Peyer's patch (tissue), 4 donors: ENCODE data around the gene PPWD1. TPM values are rescaled to one million over a fixed set of nuclear protein-coding genes. Genes with fewer than 3 reads are reported as not detected.
A peak's percentile ranks its signal among the peaks of the same experiment; 100 is the strongest.
"Not testable (repeated sequence)": the region's sequence is repeated elsewhere in the genome, so short reads cannot be mapped to it uniquely, and the experiment has no call there.

Experiments
- DNase-seq, 3 donors: peaks; one replicate each; pipeline ENCODE4 v3.0.0-alpha.2; 2017 to 2019
- H3K27ac ChIP-seq, 4 donors: fragments of 200-600 bp; sonication (generic); one replicate each; pipeline ENCODE4 v1.5.1; 2016 to 2019
- H3K27me3 ChIP-seq, 2 donors: fragments of 200-600 bp; sonication (generic); one replicate each; pipeline ENCODE4 v1.5.1; 2019
- H3K36me3 ChIP-seq, 3 donors: fragments of 200-600 bp; sonication (generic); one replicate each; pipeline ENCODE4 v1.5.1; 2016 to 2019
- H3K4me1 ChIP-seq, 4 donors: fragments of 200-600 bp; sonication (generic); one replicate each; pipeline ENCODE4 v1.5.1; 2016 to 2019
- H3K4me3 ChIP-seq, 4 donors: fragments of 200-600 bp; sonication (generic); 1 replicate in 3 of 4; 2 replicates in 1 of 4; pipeline ENCODE4 v1.5.1; 2016 to 2019; ENCODE audit warnings: mild to moderate bottlenecking in 1 of 4
- H3K9me3 ChIP-seq, 4 donors: fragments of 200-600 bp; sonication (generic); one replicate each; pipeline ENCODE4 v1.5.1; 2016 to 2019; ENCODE audit warnings: mild to moderate bottlenecking in 1 of 4
- CTCF ChIP-seq, 6 experiments: fragments of 450-650 bp in 4 of 6; fragments of 200-600 bp in 2 of 6; sonication (generic) in 1 of 6; IDR thresholded peaks; one replicate each; pipeline ENCODE4 v1.5.1; 2017 to 2019; ENCODE audit warnings: antibody characterized with exemption in 6 of 6, mild to moderate bottlenecking in 3 of 6, moderate library complexity in 1 of 6
- POLR2A ChIP-seq, 2 donors: fragments of 450-650 bp; IDR thresholded peaks; one replicate each; pipeline ENCODE4 v1.5.1; 2017; ENCODE audit warnings: antibody characterized with exemption in 2 of 2, mild to moderate bottlenecking in 2 of 2, moderate library complexity in 2 of 2
- total RNA-seq, 4 donors: library from RNA; depleted of rRNA; stranded (reverse); fragments of >200 nt; gene quantifications; one replicate each; pipeline ENCODE4 v1.1.0, GENCODE V29; 2016

PPWD1 gene
- total RNA-seq, 4 donors from 2014 or later = 31.2 to 84.2 (median 38.2) TPM

DNA sequence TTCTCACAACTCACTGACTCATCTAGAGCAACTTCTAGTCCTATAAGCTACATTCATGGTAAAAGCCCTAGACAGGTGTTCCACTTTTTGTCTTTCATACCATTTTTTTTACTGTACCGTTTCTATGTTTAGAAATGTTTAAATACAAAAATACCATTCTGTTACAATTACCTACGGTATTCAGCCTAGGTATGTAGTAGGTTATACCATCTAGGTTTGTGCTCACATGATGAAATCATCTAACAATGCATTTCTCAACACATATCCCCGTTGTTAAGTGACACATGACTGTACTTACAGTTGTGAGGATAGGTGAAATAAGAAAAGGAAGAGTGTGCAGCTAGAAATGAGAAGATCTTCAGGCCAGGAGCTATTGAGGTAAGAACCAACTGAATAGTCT lies 6.4 kb upstream of the PPWD1 start:
- TF ChIP-seq POLR2A (IDR thresholded peaks at IDR 0.05) = no peak
- Histone ChIP-seq H3K27me3 (no peaks in the 10 kb centered on the region), H3K27ac (no peak overlapping the region), H3K4me1 (peaks cover 0 to under 1% (median 0%) of the 10 kb centered on the region in 4 donors), H3K4me3 (no peak overlapping the region), H3K9me3 (no peaks in the 10 kb centered on the region), H3K36me3 (no peaks in the 10 kb centered on the region)
- DNase-seq = no peak

GRCh38 chr5:65563777-65564176 lies 681 bp downstream of the PPWD1 start:
- H3K4me1 ChIP-seq = peaks cover 0 to 24% (median 0%) of the 10 kb centered on the region in 4 donors
- TF ChIP-seq POLR2A (IDR thresholded peaks at IDR 0.05) (no peak), CTCF (IDR thresholded peaks at IDR 0.05) (no peak)
- H3K27me3 ChIP-seq = no peaks in the 10 kb centered on the region
- peaks cover 0 to 5% (median 0%) of the 10 kb centered on the region in 3 donors for H3K36me3 ChIP-seq
- no peak for DNase-seq
- peak overlapping the region; percentile 69 to 83 (median 75) for H3K4me3 ChIP-seq
- H3K9me3 ChIP-seq = no peaks in the 10 kb centered on the region
- H3K27ac ChIP-seq = peak overlapping the region; percentile 80 to 91 (median 85)

- Histone ChIP-seq H3K4me3 (no peak overlapping the region), H3K9me3 (no peaks in the 10 kb centered on the region), H3K27ac (no peak overlapping the region), H3K4me1 (peaks cover 0 to 24% (median 0%) of the 10 kb centered on the region in 4 donors), H3K36me3 (peaks cover 0 to 17% (median 0%) of the 10 kb centered on the region in 3 donors), H3K27me3 (no peaks in the 10 kb centered on the region)
- DNase-seq = no peak
- no peak for TF ChIP-seq POLR2A (IDR thresholded peaks at IDR 0.05)
- no peak for TF ChIP-seq CTCF (IDR thresholded peaks at IDR 0.05)
Observed at GRCh38 chr5:65566505-65566904, 3.4 kb downstream of the PPWD1 start.

DNA sequence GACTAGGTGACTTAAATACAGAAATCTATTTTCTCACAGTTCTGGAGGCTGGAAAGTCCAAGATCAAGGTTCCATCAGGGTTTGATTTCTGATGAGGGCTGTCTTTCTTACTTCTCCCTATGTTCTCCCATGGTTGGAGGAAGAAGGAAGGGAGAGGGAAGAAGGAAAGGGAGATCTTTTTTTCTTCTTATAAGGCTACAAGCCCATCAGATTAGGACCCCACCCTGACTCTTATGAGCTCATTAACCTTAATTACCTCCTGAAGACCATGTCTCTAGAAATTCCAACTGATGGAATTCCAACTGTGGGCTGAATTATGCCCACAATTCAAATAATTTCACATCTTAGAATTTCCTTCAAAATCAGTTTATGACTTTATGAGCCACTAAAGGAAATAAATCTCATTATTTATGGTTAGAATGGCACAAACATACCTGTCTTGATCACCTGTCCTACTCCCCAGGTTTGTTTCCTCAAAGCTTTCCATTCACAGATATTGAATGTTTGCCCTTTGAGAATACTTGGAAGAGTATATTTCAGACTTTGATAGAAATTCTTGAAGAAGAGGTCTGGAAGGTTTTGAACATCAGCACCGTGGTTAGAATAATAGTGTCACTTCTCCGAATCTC lies 7.6 kb downstream of the PPWD1 start:
- Histone ChIP-seq H3K4me1 (no peaks in the 10 kb centered on the region), H3K27ac (no peak overlapping the region), H3K9me3 (no peaks in the 10 kb centered on the region), H3K27me3 (no peaks in the 10 kb centered on the region), H3K36me3 (peaks cover 0 to 25% (median 0%) of the 10 kb centered on the region in 3 donors), H3K4me3 (no peak overlapping the region)
- no peak for DNase-seq
- no peak for TF ChIP-seq CTCF (IDR thresholded peaks at IDR 0.05)
- no peak for TF ChIP-seq POLR2A (IDR thresholded peaks at IDR 0.05)

- DNase-seq = no peak
- no peak overlapping the region for H3K27ac ChIP-seq
- H3K36me3 ChIP-seq = peaks cover 0 to 43% (median 0%) of the 10 kb centered on the region in 3 donors
- H3K9me3 ChIP-seq = no peaks in the 10 kb centered on the region
- H3K4me3 ChIP-seq = no peak overlapping the region
- no peaks in the 10 kb centered on the region for H3K27me3 ChIP-seq
- TF ChIP-seq CTCF (IDR thresholded peaks at IDR 0.05) (no peak), POLR2A (IDR thresholded peaks at IDR 0.05) (no peak)
- H3K4me1 ChIP-seq = no peaks in the 10 kb centered on the region
Observed at GRCh38 chr5:65577141-65577540, 14.0 kb downstream of the PPWD1 start.

DNA sequence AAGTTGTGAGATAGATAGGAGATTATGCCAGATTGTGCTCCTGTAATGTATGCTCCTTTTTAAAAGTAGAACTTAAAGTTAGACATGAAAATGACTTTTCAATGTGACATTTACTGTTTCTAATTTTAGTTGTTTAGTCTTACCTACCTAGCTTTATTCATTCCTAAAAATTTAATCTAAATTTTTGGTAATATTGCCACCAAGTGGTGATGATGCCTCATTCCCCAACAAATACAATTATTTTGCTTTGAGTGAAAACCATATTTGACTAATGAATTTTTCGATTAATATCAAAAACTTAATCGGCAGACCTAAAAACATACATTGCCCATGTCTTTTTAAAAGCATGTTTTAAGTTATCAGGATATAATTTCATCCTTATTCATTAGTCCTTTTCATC lies 25.6 kb downstream of the PPWD1 start:
- Histone ChIP-seq H3K4me1 (no peaks in the 10 kb centered on the region), H3K4me3 (no peak overlapping the region), H3K27ac (no peak overlapping the region), H3K27me3 (no peaks in the 10 kb centered on the region), H3K36me3 (peaks cover 0 to 94% (median 0%) of the 10 kb centered on the region in 3 donors), H3K9me3 (no peaks in the 10 kb centered on the region)
- no peak for DNase-seq
- TF ChIP-seq POLR2A (IDR thresholded peaks at IDR 0.05) (no peak), CTCF (IDR thresholded peaks at IDR 0.05) (no peak)

DNA sequence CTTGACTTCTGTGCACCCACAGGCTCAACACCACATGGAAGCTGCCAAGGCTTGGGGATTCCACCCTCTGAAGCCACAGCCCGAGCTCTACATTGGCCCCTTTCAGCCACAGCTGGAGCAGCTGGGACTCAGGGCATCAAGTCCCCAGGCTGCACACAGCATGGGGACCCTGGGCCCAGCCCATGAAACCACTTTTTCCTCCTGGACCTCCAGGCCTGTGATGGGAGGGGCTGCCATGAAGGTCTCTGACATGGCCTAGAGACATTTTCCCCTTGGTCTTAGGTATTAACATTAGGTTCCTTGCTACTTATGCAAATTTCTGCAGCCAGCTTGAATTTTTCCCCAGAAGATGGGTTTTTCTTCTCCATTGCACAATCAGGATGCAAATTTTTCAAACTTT lies 38.7 kb downstream of the PPWD1 start:
- not testable (repeated sequence) for H3K9me3 ChIP-seq, H3K27me3 ChIP-seq, H3K4me1 ChIP-seq, DNase-seq, H3K27ac ChIP-seq, H3K4me3 ChIP-seq
- peaks cover 0 to 83% (median 3%) of the 10 kb centered on the region in 3 donors for H3K36me3 ChIP-seq
